ENCODE results near the gene JAK3. TPM values are rescaled to one million over a fixed set of nuclear protein-coding genes. Genes with fewer than 3 reads are reported as not detected.
A peak's percentile ranks its signal among the peaks of the same experiment; 100 is the strongest.

JAK3 gene
- total and polyA plus RNA-seq, 10 of the 15 experiments (the other 5 are each of a cell fraction or from before 2014, with no cell fraction given) = 7.8 to 67.9 (median 33.3) TPM

GRCh38 chr19:17859533-17860330 is 11.9 kb upstream of the JAK3 start, which contains the start of gene RPL18A (continued):
- TF ChIP-seq ZNF687 (IDR thresholded peaks at IDR 0.05) (0 out of 2 replicates have a peak, but pooled peaks have one; percentile 33), PAX8 (IDR thresholded peaks at IDR 0.05) (no peak), JUNB (IDR thresholded peaks at IDR 0.05) (no peak), NFYB (IDR thresholded peaks at IDR 0.05; ENCODE audit: insufficient read depth, low read depth, low read length) (peak; percentile 91), PAX5 (IDR thresholded peaks at IDR 0.05; ENCODE audit: borderline replicate concordance, low read depth, low read length) (peak; percentile 83), BRCA1 (IDR thresholded peaks at IDR 0.05; ENCODE audit: low read depth, low read length) (no peak), TARDBP (IDR thresholded peaks at IDR 0.05; ENCODE audit: borderline replicate concordance) (peak; percentile 75), CHD1 (IDR thresholded peaks at IDR 0.05; ENCODE audit: low read depth, low read length) (peak; percentile 69; the same call in 1 of the 2 replicates), NR2C2 (IDR thresholded peaks at IDR 0.05; ENCODE audit: borderline replicate concordance, control insufficient read depth, insufficient read length, low read depth) (no peak), ZBTB40 (IDR thresholded peaks at IDR 0.05; ENCODE audit: borderline replicate concordance) (peak; percentile 97), CHD4 (IDR thresholded peaks at IDR 0.05) (no peak), CTCF (IDR thresholded peaks at IDR 0.05 in 2 of 3, conservative IDR thresholded peaks at IDR 0.05 in 1 of 3; ENCODE audit: control insufficient read depth in 2 of 3, extremely low read depth in 1 of 3, insufficient read depth in 1 of 3, low read depth in 3 of 3, low read length in 3 of 3) (peak; percentile 93 to 99 (median 98); a peak in 5 of 6 replicates), RUNX3 (IDR thresholded peaks at IDR 0.05; ENCODE audit: low read length) (peak; percentile 92), SMAD1 (IDR thresholded peaks at IDR 0.05; ENCODE audit: low read depth, partially characterized antibody) (peak; percentile 63), CBX3 (IDR thresholded peaks at IDR 0.05; ENCODE audit: borderline replicate concordance, low read depth) (no peak), ZSCAN29 (IDR thresholded peaks at IDR 0.05) (no peak), RB1 (IDR thresholded peaks at IDR 0.05; ENCODE audit: borderline replicate concordance) (peak; percentile 60; the same call in 1 of the 2 replicates), IKZF1 (conservative IDR thresholded peaks at IDR 0.05) (peak; percentile 98), ZNF207 (IDR thresholded peaks at IDR 0.05; ENCODE audit: borderline replicate concordance) (0 out of 2 replicates have a peak, but pooled peaks have one; percentile 59), MTA2 (IDR thresholded peaks at IDR 0.05; ENCODE audit: low read depth) (no peak)

All from GM12878 (cell line).